Bronchial epithelial cell (primary cell): ENCODE results near the gene GCK. TPM values are rescaled to one million over a fixed set of nuclear protein-coding genes. Genes with fewer than 3 reads are reported as not detected.

Experiments used
- DNase-seq: peaks from one replicate; pipeline ENCODE4 v3.0.0-alpha.2; 2010; ENCODE audit warnings: low read depth
- FAIRE-seq: peaks from 2 replicates; lab custom pipeline; 2011; peaks lifted over from hg19 to GRCh38; lab: Jason Lieb, UNC
- H3K27me3 ChIP-seq: 2 replicates; pipeline ENCODE4 v1.5.1; 2011; ENCODE audit warnings: low read length; ENCODE audit not compliant: control insufficient read depth, insufficient read depth
- H3K36me3 ChIP-seq: 2 replicates; pipeline ENCODE4 v1.5.1; 2011; ENCODE audit warnings: low read length; ENCODE audit not compliant: control insufficient read depth, insufficient read depth
- H3K4me3 ChIP-seq: 2 replicates; pipeline ENCODE4 v1.5.1; 2011; ENCODE audit warnings: mild to moderate bottlenecking, low read depth, low read length, control low read depth
- CTCF ChIP-seq: IDR thresholded peaks from 2 replicates; pipeline ENCODE4 v1.5.1; 2011; ENCODE audit warnings: mild to moderate bottlenecking, moderate library complexity, low read length, control low read depth, inconsistent platforms; ENCODE audit not compliant: insufficient read depth, severe bottlenecking
- total RNA-seq: library from RNA; depleted of rRNA; stranded (reverse); fragments of >200 nt; gene quantifications from 2 replicates; pipeline ENCODE4 v1.2.1, GENCODE V29; 2014

Gene GCK
- total RNA-seq, 1 donor from 2014 or later = 0.53 TPM

- FAIRE-seq (no peak), DNase-seq (no peak)
- no peak for TF ChIP-seq CTCF
- Histone ChIP-seq H3K4me3 (no peak overlapping the region), H3K27me3 (peaks cover 2% of the 10 kb centered on the region), H3K36me3 (no peaks in the 10 kb centered on the region)
Measured at GRCh38 chr7:44221231-44221791, 32.1 kb upstream of the GCK start.

GRCh38 chr7:44220358-44221112 lies 31.3 kb upstream of the GCK start:
- DNase-seq (no peak), FAIRE-seq (no peak)
- Histone ChIP-seq H3K4me3 (no peak overlapping the region), H3K36me3 (no peaks in the 10 kb centered on the region), H3K27me3 (peaks cover 2% of the 10 kb centered on the region)
- no peak for TF ChIP-seq CTCF

GRCh38 chr7:44220046-44220357 lies 30.8 kb upstream of the GCK start:
- Histone ChIP-seq H3K4me3 (no peak overlapping the region), H3K27me3 (peaks cover 2% of the 10 kb centered on the region), H3K36me3 (no peaks in the 10 kb centered on the region)
- TF ChIP-seq CTCF = no peak
- DNase-seq (no peak), FAIRE-seq (no peak)

GRCh38 chr7:44219371-44220045 lies 30.3 kb upstream of the GCK start:
- Histone ChIP-seq H3K36me3 (no peaks in the 10 kb centered on the region), H3K27me3 (peaks cover 2% of the 10 kb centered on the region), H3K4me3 (no peak overlapping the region)
- DNase-seq (no peak), FAIRE-seq (no peak)
- TF ChIP-seq CTCF = no peak

GRCh38 chr7:44218418-44219201 lies 29.4 kb upstream of the GCK start:
- Histone ChIP-seq H3K36me3 (no peaks in the 10 kb centered on the region), H3K4me3 (no peak overlapping the region), H3K27me3 (peaks cover 2% of the 10 kb centered on the region)
- FAIRE-seq = no peak
- no peak for TF ChIP-seq CTCF
- no peak for DNase-seq
